ENCODE results near the gene EXO1. TPM values are rescaled to one million over a fixed set of nuclear protein-coding genes. Genes with fewer than 3 reads are reported as not detected.

Gene EXO1
- total RNA-seq, 2 donors from 2014 or later, result not detected

DNA sequence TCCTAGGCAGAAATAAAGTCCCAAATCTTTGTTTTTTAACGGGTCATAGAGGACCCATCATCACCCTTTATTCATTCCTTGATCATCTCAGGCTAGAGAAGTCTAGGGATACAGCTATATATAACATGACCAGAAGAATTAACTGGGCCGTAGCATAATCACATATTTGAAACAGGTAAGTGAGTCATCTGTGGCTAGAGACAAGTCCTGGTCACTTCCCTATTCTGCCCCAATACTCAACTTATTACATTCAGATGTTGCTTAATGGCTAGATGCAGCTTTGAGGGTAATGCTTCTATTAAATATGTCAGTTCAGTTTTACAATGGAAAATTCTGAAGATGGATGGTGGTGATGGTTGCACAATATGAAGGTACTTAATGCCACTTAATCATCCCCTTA lies 47.0 kb downstream of the EXO1 start:
- no peaks in the 10 kb centered on the region for H3K27me3 ChIP-seq
- no peaks in the 10 kb centered on the region for H3K36me3 ChIP-seq (replicated peaks in 1 of 2; ENCODE audit: insufficient read depth in 1 of 2, low read depth in 2 of 2)
- intact Hi-C loops (cut with DNase I), result no loop called here
- DNase-seq (no peak), ATAC-seq (no peak)
- H3K4me1 ChIP-seq, result no peaks in the 10 kb centered on the region
- no peaks in the 10 kb centered on the region for H3K9me3 ChIP-seq
- 62 to 74% methylated on average over 2 of the region's 2 CpGs for WGBS, 2 donors
- H3K27ac ChIP-seq, result no peak overlapping the region
- TF ChIP-seq POLR2A (IDR thresholded peaks at IDR 0.05), result no peak
- TF ChIP-seq, protein P1, sequence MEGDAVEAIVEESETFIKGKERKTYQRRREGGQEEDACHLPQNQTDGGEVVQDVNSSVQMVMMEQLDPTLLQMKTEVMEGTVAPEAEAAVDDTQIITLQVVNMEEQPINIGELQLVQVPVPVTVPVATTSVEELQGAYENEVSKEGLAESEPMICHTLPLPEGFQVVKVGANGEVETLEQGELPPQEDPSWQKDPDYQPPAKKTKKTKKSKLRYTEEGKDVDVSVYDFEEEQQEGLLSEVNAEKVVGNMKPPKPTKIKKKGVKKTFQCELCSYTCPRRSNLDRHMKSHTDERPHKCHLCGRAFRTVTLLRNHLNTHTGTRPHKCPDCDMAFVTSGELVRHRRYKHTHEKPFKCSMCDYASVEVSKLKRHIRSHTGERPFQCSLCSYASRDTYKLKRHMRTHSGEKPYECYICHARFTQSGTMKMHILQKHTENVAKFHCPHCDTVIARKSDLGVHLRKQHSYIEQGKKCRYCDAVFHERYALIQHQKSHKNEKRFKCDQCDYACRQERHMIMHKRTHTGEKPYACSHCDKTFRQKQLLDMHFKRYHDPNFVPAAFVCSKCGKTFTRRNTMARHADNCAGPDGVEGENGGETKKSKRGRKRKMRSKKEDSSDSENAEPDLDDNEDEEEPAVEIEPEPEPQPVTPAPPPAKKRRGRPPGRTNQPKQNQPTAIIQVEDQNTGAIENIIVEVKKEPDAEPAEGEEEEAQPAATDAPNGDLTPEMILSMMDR (IDR thresholded peaks at IDR 0.05), result no peak
- H3K4me3 ChIP-seq, result no peak overlapping the region

DNA sequence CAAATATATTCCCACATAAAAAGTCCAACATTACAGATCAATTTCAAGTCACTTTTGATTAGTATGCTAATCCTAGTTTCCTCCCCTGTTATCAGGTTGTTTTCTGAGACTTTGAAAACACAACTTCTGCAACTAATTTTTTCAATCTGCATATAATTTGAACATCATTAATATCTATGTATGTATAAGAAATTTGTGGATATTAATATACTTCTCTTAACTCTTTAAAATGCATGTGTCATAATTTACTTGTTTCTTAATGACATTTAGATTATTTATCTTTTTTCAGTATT lies 48.6 kb downstream of the EXO1 start:
- no peak for TF ChIP-seq POLR2A (IDR thresholded peaks at IDR 0.05)
- TF ChIP-seq, protein P1 (IDR thresholded peaks at IDR 0.05), result peak in 1 of 7 experiments; percentile 4
- ATAC-seq, result no peak
- no peak for DNase-seq
- H3K4me3 ChIP-seq, result no peak overlapping the region
- H3K36me3 ChIP-seq (replicated peaks in 1 of 2; ENCODE audit: insufficient read depth in 1 of 2, low read depth in 2 of 2), result no peaks in the 10 kb centered on the region
- no peak overlapping the region for H3K27ac ChIP-seq
- no peaks in the 10 kb centered on the region for H3K4me1 ChIP-seq
- intact Hi-C loops (cut with DNase I), result no loop called here
- H3K27me3 ChIP-seq, result no peaks in the 10 kb centered on the region
- no peaks in the 10 kb centered on the region for H3K9me3 ChIP-seq

DNA sequence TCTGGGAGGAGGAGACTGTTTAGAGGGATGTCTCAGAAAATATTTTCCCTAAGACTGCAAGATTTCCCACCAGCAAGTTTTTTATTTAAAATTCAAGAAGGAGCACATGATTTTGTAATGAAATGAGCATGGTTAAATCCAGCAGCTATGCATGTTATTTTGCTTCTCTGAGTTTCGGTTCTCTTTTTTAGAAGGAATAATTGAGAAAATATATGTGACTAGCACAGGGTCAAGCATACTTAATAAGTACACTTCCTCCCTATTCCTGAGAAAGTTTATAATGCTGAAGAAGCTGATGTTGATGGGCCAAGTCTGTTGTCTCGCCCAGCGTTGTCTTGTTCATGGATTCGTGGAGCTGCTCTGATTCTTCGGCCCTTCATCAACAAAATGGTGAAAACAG lies 51.2 kb downstream of the EXO1 start:
- H3K27ac ChIP-seq, result no peak overlapping the region
- H3K9me3 ChIP-seq, result no peaks in the 10 kb centered on the region
- ATAC-seq, result no peak
- H3K4me1 ChIP-seq, result no peaks in the 10 kb centered on the region
- H3K4me3 ChIP-seq, result no peak overlapping the region
- H3K36me3 ChIP-seq (replicated peaks in 1 of 2; ENCODE audit: insufficient read depth in 1 of 2, low read depth in 2 of 2), result no peaks in the 10 kb centered on the region
- WGBS, 2 donors, result 74 to 77% methylated on average over 5 of the region's 5 CpGs
- TF ChIP-seq, protein P1 (IDR thresholded peaks at IDR 0.05), result no peak
- no peak for TF ChIP-seq POLR2A (IDR thresholded peaks at IDR 0.05)
- no peak for DNase-seq
- no peaks in the 10 kb centered on the region for H3K27me3 ChIP-seq
- intact Hi-C loops (cut with DNase I), result no loop called here

DNA sequence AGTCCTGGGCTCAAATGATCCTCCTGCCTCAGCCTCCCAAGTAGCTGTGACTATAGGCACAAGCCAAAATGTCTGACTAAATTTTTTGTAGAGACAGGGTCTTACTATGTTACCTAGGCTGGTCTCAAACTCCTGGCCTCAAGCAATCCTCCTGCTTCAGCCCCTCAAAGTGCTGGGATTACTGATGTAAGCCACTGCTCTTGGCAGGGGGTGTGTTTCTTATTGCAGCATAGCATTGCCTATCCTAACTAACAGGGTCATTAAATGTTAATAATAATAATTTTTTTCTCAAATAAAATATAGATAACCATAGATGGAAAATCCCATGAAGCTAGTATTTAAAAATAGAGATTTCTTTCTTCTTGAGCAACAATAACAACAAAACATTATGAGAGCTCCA lies 52.4 kb downstream of the EXO1 start:
- DNase-seq (no peak), ATAC-seq (no peak)
- no peaks in the 10 kb centered on the region for H3K9me3 ChIP-seq
- H3K4me1 ChIP-seq, result no peaks in the 10 kb centered on the region
- TF ChIP-seq, protein P1 (IDR thresholded peaks at IDR 0.05), result no peak
- no peak for TF ChIP-seq POLR2A (IDR thresholded peaks at IDR 0.05)
- H3K27me3 ChIP-seq, result no peaks in the 10 kb centered on the region
- H3K36me3 ChIP-seq (replicated peaks in 1 of 2; ENCODE audit: insufficient read depth in 1 of 2, low read depth in 2 of 2), result no peaks in the 10 kb centered on the region
- H3K4me3 ChIP-seq, result no peak overlapping the region
- intact Hi-C loops (cut with DNase I), result no loop called here
- no peak overlapping the region for H3K27ac ChIP-seq

DNA sequence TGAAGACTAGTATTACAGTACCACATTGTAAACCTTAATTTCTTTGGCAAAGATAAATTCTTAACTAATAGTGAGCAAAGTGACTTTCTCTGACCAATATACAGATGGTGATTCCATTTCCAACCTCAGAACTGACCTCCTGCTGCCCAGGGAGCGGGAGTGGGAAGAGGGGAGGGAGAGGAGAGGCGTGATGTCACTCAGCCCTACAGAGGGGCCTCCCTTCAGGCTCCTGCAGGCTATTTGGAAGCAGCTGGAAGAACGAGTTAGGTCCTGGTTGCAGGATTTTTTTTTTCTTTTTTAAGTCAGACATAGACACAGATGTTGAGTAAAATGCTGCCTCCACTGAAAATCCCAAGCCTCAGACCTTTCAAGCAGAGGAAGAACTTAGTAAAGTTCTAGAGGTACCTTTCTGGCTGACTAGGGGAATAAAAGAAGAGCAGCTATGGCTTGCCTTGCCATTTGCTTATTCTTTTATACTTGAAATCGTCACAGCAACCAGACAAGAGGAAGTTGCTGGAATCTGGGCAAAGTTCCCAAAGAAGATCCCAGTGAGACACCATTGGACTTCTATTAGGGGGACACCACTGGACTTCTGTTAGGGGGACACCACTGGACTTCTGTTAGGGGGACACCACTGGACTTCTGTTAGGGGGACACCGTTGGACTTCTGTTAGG lies 54.5 kb downstream of the EXO1 start:
- Histone ChIP-seq H3K27me3 (no peaks in the 10 kb centered on the region), H3K36me3 (replicated peaks in 1 of 2; ENCODE audit: insufficient read depth in 1 of 2, low read depth in 2 of 2) (no peaks in the 10 kb centered on the region), H3K4me3 (no peak overlapping the region), H3K9me3 (no peaks in the 10 kb centered on the region), H3K4me1 (no peaks in the 10 kb centered on the region), H3K27ac (no peak overlapping the region)
- 63 to 69% methylated on average over 5 of the region's 5 CpGs for WGBS, 2 donors
- ATAC-seq (no peak), DNase-seq (no peak)
- intact Hi-C loops (cut with DNase I), result no loop called here
- TF ChIP-seq POLR2A (IDR thresholded peaks at IDR 0.05), result no peak
- TF ChIP-seq, protein P1 (IDR thresholded peaks at IDR 0.05), result no peak
